Stimulated activated CD4-positive, alpha-beta T cell treated with anti-CD3 and anti-CD28 coated beads, Interleukin-15, amount 100 ng/mL, for 1 hour (primary cell): ENCODE measurements around the gene ATG3.
"Not testable (repeated sequence)": the region's sequence is repeated elsewhere in the genome, so short reads cannot be mapped to it uniquely, and the experiment has no call there.

Source experiments
- DNase-seq, 2 donors: peaks; one replicate each; pipeline ENCODE4 v3.0.0-alpha.2; 2020; ENCODE audit warnings: low read depth in 1 of 2, low spot score in 1 of 2

Gene ATG3

GRCh38 chr3:112561484-112561733, 353 bp downstream of the ATG3 start:
- peak in 1 of 2 donors; percentile 69 for DNase-seq

GRCh38 chr3:112560721-112561483, 860 bp downstream of the ATG3 start:
- peak in 1 of 2 donors; percentile 40 for DNase-seq

- DNase-seq = no peak
Measured at GRCh38 chr3:112560307-112560706, 1.5 kb downstream of the ATG3 start.

- no peak for DNase-seq
Measured at GRCh38 chr3:112557976-112558375, 3.8 kb downstream of the ATG3 start.

GRCh38 chr3:112555535-112556170, 6.1 kb downstream of the ATG3 start:
- no peak for DNase-seq

- DNase-seq = no peak
Measured at GRCh38 chr3:112550859-112551258, 10.9 kb downstream of the ATG3 start.

- no peak for DNase-seq
Measured at GRCh38 chr3:112546216-112546759, 15.5 kb downstream of the ATG3 start.

- DNase-seq = no peak
Measured at GRCh38 chr3:112539825-112540650, 21.7 kb downstream of the ATG3 start.

- DNase-seq = no peak
Measured at GRCh38 chr3:112531358-112531781, 30.4 kb downstream of the ATG3 start.

- DNase-seq = no peak
Measured at GRCh38 chr3:112530573-112530972, 31.2 kb downstream of the ATG3 start.

- not testable (repeated sequence) for DNase-seq
Measured at GRCh38 chr3:112524127-112524526, 37.6 kb downstream of the ATG3 start.

- DNase-seq = no peak
Measured at GRCh38 chr3:112519424-112520001, 42.2 kb downstream of the ATG3 start.

GRCh38 chr3:112518970-112519369, 42.8 kb downstream of the ATG3 start:
- not testable (repeated sequence) for DNase-seq

GRCh38 chr3:112514527-112515128, 47.1 kb downstream of the ATG3 start:
- DNase-seq = no peak

GRCh38 chr3:112512320-112512719, 49.4 kb downstream of the ATG3 start:
- DNase-seq = no peak

GRCh38 chr3:112508860-112509259, 52.9 kb downstream of the ATG3 start:
- DNase-seq = no peak

GRCh38 chr3:112508261-112508660, 53.5 kb downstream of the ATG3 start:
- no peak for DNase-seq

- no peak for DNase-seq
Measured at GRCh38 chr3:112505907-112506306, 55.9 kb downstream of the ATG3 start.

GRCh38 chr3:112504123-112504522, 57.6 kb downstream of the ATG3 start:
- DNase-seq = no peak

GRCh38 chr3:112503304-112503972, 58.3 kb downstream of the ATG3 start:
- DNase-seq = no peak
